ENCODE measurements around the gene PTPRN2.

- TF ChIP-seq RCOR1 (IDR thresholded peaks at IDR 0.05; ENCODE audit: low read length) (no peak), CTCF (IDR thresholded peaks at IDR 0.05) (no peak), TEAD4 (IDR thresholded peaks at IDR 0.05; ENCODE audit: borderline replicate concordance, insufficient read depth) (no peak), TAF1 (IDR thresholded peaks at IDR 0.05; ENCODE audit: borderline replicate concordance, low read depth, low read length) (no peak)
Measured at GRCh38 chr7:158517072-158517471, 70.6 kb downstream of the PTPRN2 start.
